MCF 10A (cell line): Measurements from ENCODE around the gene DCLK1. TPM values are rescaled to one million over a fixed set of nuclear protein-coding genes. Genes with fewer than 3 reads are reported as not detected.

Source experiments
- BruUV-seq: library from RNA; stranded (reverse); fragments of 400-500 nt; replicated peaks from 2 replicates; lab custom pipeline; 2021; lab: Mats Ljungman, UMichigan
- CTCF ChIA-PET: fragments of 300-600 bp; sonication (Branson Sonifier 250); formaldehyde crosslinking; extraction: SDS; loops from one replicate; lab custom pipeline; 2021; ENCODE audit warnings: antibody characterized with exemption, inconsistent platforms; lab: Yijun Ruan, JAX
- POLR2A ChIA-PET: fragments of 300-600, 350-650 bp; sonication (Branson Sonifier 250); formaldehyde crosslinking; extraction: SDS; loops from one replicate; lab custom pipeline; 2020; ENCODE audit warnings: antibody characterized with exemption, inconsistent platforms; lab: Yijun Ruan, JAX
- DNase-seq: peaks from one replicate; pipeline ENCODE4 v3.0.0-alpha.2; 2018; ENCODE audit not compliant: unreplicated experiment
- H3K27ac Mint-ChIP-seq: one replicate; pipeline ENCODE4 v1.8.0; 2022; ENCODE audit warnings: mild to moderate bottlenecking, low read depth, mixed read lengths; ENCODE audit not compliant: unreplicated experiment
- H3K27me3 Mint-ChIP-seq: one replicate; pipeline ENCODE4 v1.8.0; 2022; ENCODE audit warnings: mixed read lengths; ENCODE audit not compliant: insufficient read depth, unreplicated experiment
- H3K36me3 Mint-ChIP-seq: one replicate; pipeline ENCODE4 v1.8.0; 2022; ENCODE audit warnings: mild to moderate bottlenecking, moderate library complexity, mixed read lengths; ENCODE audit not compliant: insufficient read depth, unreplicated experiment
- H3K4me1 Mint-ChIP-seq: one replicate; pipeline ENCODE4 v1.8.0; 2022; ENCODE audit warnings: mixed read lengths; ENCODE audit not compliant: insufficient read depth, unreplicated experiment
- H3K4me3 Mint-ChIP-seq: one replicate; pipeline ENCODE4 v1.8.0; 2022; ENCODE audit warnings: mild to moderate bottlenecking, moderate library complexity, mixed read lengths; ENCODE audit not compliant: unreplicated experiment
- H3K9me3 Mint-ChIP-seq: one replicate; pipeline ENCODE4 v1.8.0; 2022; ENCODE audit warnings: mixed read lengths; ENCODE audit not compliant: unreplicated experiment
- CTCF ChIP-seq: fragments of 200-600 bp; IDR thresholded peaks from one replicate; pipeline ENCODE4 v1.8.0; 2022; ENCODE audit warnings: antibody characterized with exemption, mild to moderate bottlenecking; ENCODE audit not compliant: unreplicated experiment
- intact Hi-C: fragments of 100-400 bp; cut with micrococcal nuclease; formaldehyde crosslinking; loops from 2 replicates; pipeline ENCODE4 v1.14.1; 2022
- total RNA-seq: library from RNA; stranded (reverse); gene quantifications from 2 replicates; pipeline ENCODE4 v1.2.3, GENCODE V29; 2022

DCLK1 gene
- total RNA-seq, 1 experiment from 2014 or later = 0.44 TPM

- Mint-ChIP-seq H3K4me3 (no peak overlapping the region), H3K9me3 (no peaks in the 10 kb centered on the region), H3K4me1 (peaks cover 5% of the 10 kb centered on the region), H3K27ac (no peak overlapping the region), H3K36me3 (no peaks in the 10 kb centered on the region), H3K27me3 (peaks cover 11% of the 10 kb centered on the region)
- CTCF ChIA-PET = interaction anchor here (1.2 kb wide), 1 partner anchor 9 kb away, joined by 3 read pairs; no protein-coding TSS in a partner anchor
- intact Hi-C loops = no loop called here
- no TSS peak for BruUV-seq
- no peak for DNase-seq
- no peak for TF ChIP-seq CTCF
- POLR2A ChIA-PET = no interaction called here
Measured at GRCh38 chr13:36133950-36134626, 2.9 kb upstream of the DCLK1 start.

GRCh38 chr13:36132376-36132775 is 1.2 kb upstream of the DCLK1 start:
- no TSS peak for BruUV-seq
- Mint-ChIP-seq H3K27ac (no peak overlapping the region), H3K9me3 (no peaks in the 10 kb centered on the region), H3K36me3 (no peaks in the 10 kb centered on the region), H3K27me3 (peaks cover 11% of the 10 kb centered on the region), H3K4me1 (peaks cover 5% of the 10 kb centered on the region), H3K4me3 (no peak overlapping the region)
- POLR2A ChIA-PET = interaction anchor here (1.2 kb wide), 1 partner anchor 46 kb away, joined by 3 read pairs; no protein-coding TSS in a partner anchor
- CTCF ChIA-PET = interaction anchor here (0.7 to 1.1 kb wide), 2 partner anchors 13 to 153 kb away, joined by 3 to 4 read pairs; no protein-coding TSS in a partner anchor
- intact Hi-C loops = no loop called here
- no peak for DNase-seq
- TF ChIP-seq CTCF = no peak

DNA sequence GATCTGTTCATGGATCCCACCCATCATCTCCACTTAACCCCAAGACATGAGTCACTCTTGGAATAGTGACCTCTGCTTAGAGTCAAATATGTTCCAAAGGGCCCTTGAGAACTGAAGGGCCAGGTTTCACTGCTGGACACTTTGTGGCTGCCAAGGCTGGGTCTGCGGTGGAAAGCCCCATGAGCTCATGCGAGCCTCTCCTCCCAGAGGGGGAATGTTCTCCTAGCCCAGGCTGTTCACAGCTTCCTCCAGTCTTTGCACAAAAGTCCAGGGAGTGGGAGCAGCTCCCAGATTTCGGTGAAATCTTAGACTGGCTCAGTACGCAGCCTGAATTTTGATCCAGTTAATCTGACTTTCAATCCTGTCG is 732 bp upstream of the DCLK1 start:
- no TSS peak for BruUV-seq
- CTCF ChIA-PET = no interaction called here
- no peaks in the 10 kb centered on the region for H3K36me3 Mint-ChIP-seq
- TF ChIP-seq CTCF = no peak
- no peak overlapping the region for H3K27ac Mint-ChIP-seq
- no peaks in the 10 kb centered on the region for H3K9me3 Mint-ChIP-seq
- H3K4me1 Mint-ChIP-seq = peaks cover 5% of the 10 kb centered on the region
- DNase-seq = no peak
- POLR2A ChIA-PET = no interaction called here
- peak overlapping the region; percentile 60 for H3K4me3 Mint-ChIP-seq
- H3K27me3 Mint-ChIP-seq = peaks cover 11% of the 10 kb centered on the region
- intact Hi-C loops = no loop called here

DNA sequence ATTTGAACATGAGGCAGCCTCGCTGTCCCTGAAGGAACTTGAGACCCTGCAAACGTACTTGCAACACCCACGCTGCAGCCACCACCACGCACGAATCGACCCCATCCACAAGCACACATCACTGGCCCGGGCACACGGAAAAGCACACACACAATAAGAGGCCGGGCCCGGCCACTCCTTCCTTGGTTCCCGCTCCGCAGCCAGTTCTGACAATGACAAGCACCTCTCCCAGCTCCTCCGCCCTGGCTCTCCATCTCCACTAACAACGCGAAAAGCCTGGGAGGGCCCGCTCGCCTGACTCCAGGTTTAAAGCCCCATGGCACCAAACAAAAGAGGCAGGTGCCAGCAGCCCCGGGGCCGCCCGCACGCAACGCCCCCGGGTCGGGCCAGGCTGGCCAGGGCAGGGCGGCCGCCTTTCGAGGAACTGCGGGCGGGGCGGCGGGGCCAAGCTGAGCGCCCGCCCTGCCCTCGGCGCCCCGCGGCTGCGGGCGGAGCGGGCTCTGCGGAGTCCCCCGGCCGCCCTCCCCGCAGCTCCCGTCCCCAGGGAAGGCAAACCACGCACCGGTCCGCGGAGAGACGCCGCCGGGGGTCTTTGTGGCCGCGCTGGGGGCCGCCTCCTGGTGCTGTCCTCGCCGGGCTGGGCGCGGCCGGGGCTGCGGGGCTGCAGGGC is 495 bp downstream of the DCLK1 start:
- ChIA-PET CTCF (no interaction called here), POLR2A (interaction anchor here (0.5 to 0.7 kb wide), 2 partner anchors 27 to 36 kb away, joined by 3 to 4 read pairs; no protein-coding TSS in a partner anchor)
- peaks cover 11% of the 10 kb centered on the region for H3K27me3 Mint-ChIP-seq
- H3K4me3 Mint-ChIP-seq = peak overlapping the region; percentile 68
- no peak for TF ChIP-seq CTCF
- intact Hi-C loops = no loop called here
- H3K27ac Mint-ChIP-seq = no peak overlapping the region
- DNase-seq = peak; percentile 9
- H3K36me3 Mint-ChIP-seq = no peaks in the 10 kb centered on the region
- H3K4me1 Mint-ChIP-seq = peaks cover 5% of the 10 kb centered on the region
- no peaks in the 10 kb centered on the region for H3K9me3 Mint-ChIP-seq
- BruUV-seq = no TSS peak
